HepG2 (cell line): ENCODE measurements around the gene RNF150. TPM values are rescaled to one million over a fixed set of nuclear protein-coding genes. Genes with fewer than 3 reads are reported as not detected.

Experiments
- ATAC-seq: fragments of 200-7000 bp; cut with Tn5 transposase; 3 replicates; pipeline ENCODE4 v1.9.1; 2020; ENCODE audit warnings: mild to moderate bottlenecking, moderate library complexity
- BruUV-seq: library from RNA; stranded (reverse); fragments of 400-500 nt; replicated peaks from 2 replicates; lab custom pipeline; 2021; lab: Mats Ljungman, UMichigan
- CTCF ChIA-PET: fragments of 300-600 bp; formaldehyde crosslinking; extraction: SDS; loops from one replicate; lab custom pipeline; 2021; ENCODE audit warnings: low total read pairs, inconsistent platforms, low intra/inter-chr PET ratio; lab: Yijun Ruan, JAX
- POLR2A ChIA-PET: fragments of 350-600 bp; sonication (Branson Sonifier 250); formaldehyde crosslinking; loops from one replicate; lab custom pipeline; 2020; ENCODE audit warnings: antibody characterized with exemption, inconsistent platforms; lab: Yijun Ruan, JAX
- DNase-seq: peaks from one replicate; pipeline ENCODE4 v3.0.0-alpha.2; 2015; ENCODE audit warnings: low spot score
- FAIRE-seq: peaks from 3 replicates; lab custom pipeline; 2011; peaks lifted over from hg19 to GRCh38; lab: Jason Lieb, UNC
- H2AFZ ChIP-seq: one replicate; pipeline ENCODE4 v1.6.1; 2011; ENCODE audit warnings: low read length, inconsistent platforms
- H3K27ac ChIP-seq: fragments of 300-600 bp; 3 replicates; pipeline ENCODE4 v1.8.0; 2011; ENCODE audit warnings: mixed run types, mild to moderate bottlenecking, mixed read lengths, low read length, inconsistent platforms; ENCODE audit not compliant: insufficient read depth; ENCODE audit errors: extremely low read length
- H3K27me3 ChIP-seq, 2 experiments: fragments of 200-600 bp in 1 of 2; 2 replicates in 1 of 2; 3 replicates in 1 of 2; pipeline versions ENCODE4 v1.6.0 to v1.8.0; 2011; ENCODE audit warnings: low read length in 2 of 2, mild to moderate bottlenecking in 2 of 2, moderate library complexity in 2 of 2, inconsistent platforms in 1 of 2; ENCODE audit not compliant: insufficient read depth in 2 of 2, control insufficient read depth in 1 of 2
- H3K36me3 ChIP-seq, 2 experiments: fragments of 200-600 bp in 1 of 2; replicated peaks in 1 of 2; 2 replicates in 1 of 2; 3 replicates in 1 of 2; pipeline versions ENCODE4 v1.5.1 to v1.8.0; 2011; ENCODE audit warnings: low read length in 2 of 2, inconsistent platforms in 1 of 2; ENCODE audit not compliant: insufficient read depth in 2 of 2, control insufficient read depth in 1 of 2
- H3K4me1 ChIP-seq: 2 replicates; pipeline ENCODE4 v1.5.1; 2012; ENCODE audit warnings: low read length, inconsistent platforms; ENCODE audit not compliant: insufficient read depth
- H3K4me2 ChIP-seq: 2 replicates; pipeline ENCODE4 v1.6.0; 2011; ENCODE audit warnings: low read depth, low read length, inconsistent platforms
- H3K4me3 ChIP-seq, 3 experiments: fragments of 200-600 bp in 1 of 3; sonication (generic), shearing (Covaris generic) in 1 of 3; replicated peaks in 1 of 3; 2 replicates each; pipeline ENCODE4 v1.5.1; 2011 to 2016; ENCODE audit warnings: low read length in 3 of 3, inconsistent platforms in 2 of 3, low read depth in 2 of 3, mild to moderate bottlenecking in 2 of 3, control low read depth in 1 of 3, mixed read lengths in 1 of 3; ENCODE audit not compliant: insufficient read depth in 1 of 3
- H3K79me2 ChIP-seq: one replicate; pipeline ENCODE4 v1.6.1; 2011; ENCODE audit warnings: low read length, inconsistent platforms; ENCODE audit not compliant: insufficient read depth
- H3K9ac ChIP-seq: 2 replicates; pipeline ENCODE4 v1.6.0; 2011; ENCODE audit warnings: mild to moderate bottlenecking, low read depth, low read length, inconsistent platforms; ENCODE audit not compliant: insufficient read depth
- H3K9me3 ChIP-seq: 2 replicates; pipeline ENCODE4 v1.5.1; 2012; ENCODE audit warnings: mild to moderate bottlenecking, low read length
- H4K20me1 ChIP-seq: 2 replicates; pipeline ENCODE4 v1.6.0; 2011; ENCODE audit warnings: inconsistent platforms, mild to moderate bottlenecking, low read length, moderate library complexity; ENCODE audit not compliant: insufficient read depth
- ATF1 ChIP-seq: IDR thresholded peaks from 2 replicates; pipeline ENCODE4 v1.6.1; 2016; ENCODE audit warnings: mild to moderate bottlenecking, control low read depth
- HNRNPH1 ChIP-seq: fragments of 200-400 bp; formaldehyde crosslinking; optimal IDR thresholded peaks from 2 replicates; pipeline ENCODE3; 2017; ENCODE audit warnings: mild to moderate bottlenecking, low read depth, low read length
- KDM5A ChIP-seq: fragments of 200-600 bp; sonication (generic); IDR thresholded peaks from 2 replicates; pipeline ENCODE4 v1.7.0; 2018; ENCODE audit warnings: antibody characterized with exemption, mild to moderate bottlenecking, low read length, borderline replicate concordance
- SPEN ChIP-seq: sonication (generic); formaldehyde crosslinking; IDR thresholded peaks from 2 replicates; pipeline ENCODE4 v1.5.1; 2020; ENCODE audit warnings: low read depth, mild to moderate bottlenecking, missing genetic modification reagents
- STAG1 ChIP-seq: sonication (generic); formaldehyde crosslinking; IDR thresholded peaks from 2 replicates; pipeline ENCODE4 v1.4.0; 2020; ENCODE audit warnings: missing genetic modification reagents
- ZBTB21 ChIP-seq: sonication (generic); formaldehyde crosslinking; IDR thresholded peaks from 2 replicates; pipeline ENCODE4 v1.4.0; 2020; ENCODE audit warnings: missing genetic modification reagents
- ZBTB8A ChIP-seq: sonication (generic); formaldehyde crosslinking; IDR thresholded peaks from 2 replicates; pipeline ENCODE4 v1.4.0; 2020; ENCODE audit warnings: mild to moderate bottlenecking, low read depth, missing genetic modification reagents, borderline replicate concordance
- ZNF136 ChIP-seq: sonication (generic); formaldehyde crosslinking; IDR thresholded peaks from 2 replicates; pipeline ENCODE4 v1.8.1; 2022; ENCODE audit warnings: low read depth, mild to moderate bottlenecking, moderate library complexity, missing genetic modification reagents
- WGBS: methylation state at CpG from one replicate; pipeline ENCODE4 v1.1.6; 2017; ENCODE audit warnings: low lambda C conversion rate; 5-methylcytosine and 5-hydroxymethylcytosine counted together
- in situ Hi-C: cut with HindIII; loops from 2 replicates; pipeline ENCODE4 v1.10.0; 2017; ENCODE audit warnings: low pct_unique_long_range_greater_than_20kb; ENCODE audit not compliant: extremely low pct_ligation_motif_present
- intact Hi-C: fragments of 100-400 bp; cut with micrococcal nuclease; formaldehyde crosslinking; loops from one replicate; pipeline ENCODE4 v1.10.0; 2022; ENCODE audit not compliant: unreplicated experiment
- polyA plus RNA-seq, 8 experiments: library from polyadenylated mRNA; depleted of rRNA in 3 of 8; stranded (reverse) in 7 of 8; unstranded in 1 of 8; fragments of >200 nt; fragmentation: Illumina TruSeq in 4 of 8; extraction: Trizol in 4 of 8; gene quantifications; 2 replicates each; pipeline versions ENCODE4 v1.2.1 to v1.2.3, GENCODE V29; 2011 to 2016; ENCODE audit warnings: low read depth in 4 of 8, missing spikeins in 1 of 8, mixed read lengths in 1 of 8; ENCODE audit not compliant: insufficient read depth in 1 of 8
- total RNA-seq, 5 experiments: library from RNA; depleted of rRNA; stranded (reverse); fragments of >200 nt; fragmentation: Illumina TruSeq; extraction: Trizol; gene quantifications; 2 replicates each; pipeline ENCODE4 v1.2.3, GENCODE V29; 2016; ENCODE audit warnings: low read depth in 1 of 5
- TF ChIP-seq, protein P1 (sequence below): sonication (generic); formaldehyde crosslinking; IDR thresholded peaks from 2 replicates; pipeline ENCODE4 v1.5.0; 2020; ENCODE audit warnings: mild to moderate bottlenecking, missing genetic modification reagents
- TF ChIP-seq, protein P2 (sequence below): sonication (generic); formaldehyde crosslinking; IDR thresholded peaks from 2 replicates; pipeline ENCODE4 v1.4.0; 2020; ENCODE audit warnings: missing genetic modification reagents, borderline replicate concordance
- TF ChIP-seq, protein P3 (sequence below): sonication (generic); formaldehyde crosslinking; IDR thresholded peaks from 2 replicates; pipeline ENCODE4 v1.4.0; 2020; ENCODE audit warnings: missing genetic modification reagents
- TF ChIP-seq, protein P4 (sequence below): sonication (generic); formaldehyde crosslinking; IDR thresholded peaks from 2 replicates; pipeline ENCODE4 v1.4.0; 2020; ENCODE audit warnings: mild to moderate bottlenecking, missing genetic modification reagents, borderline replicate concordance

RNF150 gene
- total and polyA plus RNA-seq, 2 of the 13 experiments (the other 11 are each of a cell fraction or from before 2014, with no cell fraction given) = 0.02 to 0.03 TPM

DNA sequence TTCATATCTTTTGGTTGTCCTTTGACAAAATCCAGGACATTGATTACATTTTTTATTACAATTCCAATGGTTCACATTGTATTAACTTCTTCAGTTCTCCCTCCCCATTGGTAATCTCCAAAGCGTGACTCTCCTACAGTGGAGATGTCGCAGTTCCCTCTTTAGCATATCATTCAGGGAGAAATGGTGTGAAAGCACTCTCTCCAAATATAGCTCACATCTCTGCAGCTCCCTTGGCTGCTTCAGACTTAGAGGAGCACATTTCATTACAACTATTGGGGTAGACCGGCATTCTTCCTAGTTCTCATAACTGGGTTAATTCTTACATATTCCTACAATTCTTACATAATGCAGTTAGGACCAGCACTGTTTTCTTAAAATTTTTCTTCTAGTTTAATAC, 25.3 kb downstream of the RNF150 start:
- intact Hi-C loops = no loop called here
- TF ChIP-seq ZBTB21 = no peak
- no peak for TF ChIP-seq ZNF136 (CRISPR knock-in tag)
- TF ChIP-seq, protein P1, sequence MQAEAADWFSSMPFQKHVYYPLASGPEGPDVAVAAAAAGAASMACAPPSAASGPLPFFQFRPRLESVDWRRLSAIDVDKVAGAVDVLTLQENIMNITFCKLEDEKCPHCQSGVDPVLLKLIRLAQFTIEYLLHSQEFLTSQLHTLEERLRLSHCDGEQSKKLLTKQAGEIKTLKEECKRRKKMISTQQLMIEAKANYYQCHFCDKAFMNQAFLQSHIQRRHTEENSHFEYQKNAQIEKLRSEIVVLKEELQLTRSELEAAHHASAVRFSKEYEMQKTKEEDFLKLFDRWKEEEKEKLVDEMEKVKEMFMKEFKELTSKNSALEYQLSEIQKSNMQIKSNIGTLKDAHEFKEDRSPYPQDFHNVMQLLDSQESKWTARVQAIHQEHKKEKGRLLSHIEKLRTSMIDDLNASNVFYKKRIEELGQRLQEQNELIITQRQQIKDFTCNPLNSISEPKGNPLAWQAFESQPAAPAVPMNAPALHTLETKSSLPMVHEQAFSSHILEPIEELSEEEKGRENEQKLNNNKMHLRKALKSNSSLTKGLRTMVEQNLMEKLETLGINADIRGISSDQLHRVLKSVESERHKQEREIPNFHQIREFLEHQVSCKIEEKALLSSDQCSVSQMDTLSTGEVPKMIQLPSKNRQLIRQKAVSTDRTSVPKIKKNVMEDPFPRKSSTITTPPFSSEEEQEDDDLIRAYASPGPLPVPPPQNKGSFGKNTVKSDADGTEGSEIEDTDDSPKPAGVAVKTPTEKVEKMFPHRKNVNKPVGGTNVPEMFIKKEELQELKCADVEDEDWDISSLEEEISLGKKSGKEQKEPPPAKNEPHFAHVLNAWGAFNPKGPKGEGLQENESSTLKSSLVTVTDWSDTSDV = no peak
- no peak for TF ChIP-seq STAG1 (CRISPR knock-in tag)
- TF ChIP-seq KDM5A = no peak
- TF ChIP-seq, protein P2, sequence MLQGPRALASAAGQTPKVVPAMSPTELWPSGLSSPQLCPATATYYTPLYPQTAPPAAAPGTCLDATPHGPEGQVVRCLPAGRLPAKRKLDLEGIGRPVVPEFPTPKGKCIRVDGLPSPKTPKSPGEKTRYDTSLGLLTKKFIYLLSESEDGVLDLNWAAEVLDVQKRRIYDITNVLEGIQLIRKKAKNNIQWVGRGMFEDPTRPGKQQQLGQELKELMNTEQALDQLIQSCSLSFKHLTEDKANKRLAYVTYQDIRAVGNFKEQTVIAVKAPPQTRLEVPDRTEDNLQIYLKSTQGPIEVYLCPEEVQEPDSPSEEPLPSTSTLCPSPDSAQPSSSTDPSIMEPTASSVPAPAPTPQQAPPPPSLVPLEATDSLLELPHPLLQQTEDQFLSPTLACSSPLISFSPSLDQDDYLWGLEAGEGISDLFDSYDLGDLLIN = no peak
- TF ChIP-seq, protein P3, sequence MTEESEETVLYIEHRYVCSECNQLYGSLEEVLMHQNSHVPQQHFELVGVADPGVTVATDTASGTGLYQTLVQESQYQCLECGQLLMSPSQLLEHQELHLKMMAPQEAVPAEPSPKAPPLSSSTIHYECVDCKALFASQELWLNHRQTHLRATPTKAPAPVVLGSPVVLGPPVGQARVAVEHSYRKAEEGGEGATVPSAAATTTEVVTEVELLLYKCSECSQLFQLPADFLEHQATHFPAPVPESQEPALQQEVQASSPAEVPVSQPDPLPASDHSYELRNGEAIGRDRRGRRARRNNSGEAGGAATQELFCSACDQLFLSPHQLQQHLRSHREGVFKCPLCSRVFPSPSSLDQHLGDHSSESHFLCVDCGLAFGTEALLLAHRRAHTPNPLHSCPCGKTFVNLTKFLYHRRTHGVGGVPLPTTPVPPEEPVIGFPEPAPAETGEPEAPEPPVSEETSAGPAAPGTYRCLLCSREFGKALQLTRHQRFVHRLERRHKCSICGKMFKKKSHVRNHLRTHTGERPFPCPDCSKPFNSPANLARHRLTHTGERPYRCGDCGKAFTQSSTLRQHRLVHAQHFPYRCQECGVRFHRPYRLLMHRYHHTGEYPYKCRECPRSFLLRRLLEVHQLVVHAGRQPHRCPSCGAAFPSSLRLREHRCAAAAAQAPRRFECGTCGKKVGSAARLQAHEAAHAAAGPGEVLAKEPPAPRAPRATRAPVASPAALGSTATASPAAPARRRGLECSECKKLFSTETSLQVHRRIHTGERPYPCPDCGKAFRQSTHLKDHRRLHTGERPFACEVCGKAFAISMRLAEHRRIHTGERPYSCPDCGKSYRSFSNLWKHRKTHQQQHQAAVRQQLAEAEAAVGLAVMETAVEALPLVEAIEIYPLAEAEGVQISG (CRISPR knock-in tag) = no peak
- TF ChIP-seq, protein P4, sequence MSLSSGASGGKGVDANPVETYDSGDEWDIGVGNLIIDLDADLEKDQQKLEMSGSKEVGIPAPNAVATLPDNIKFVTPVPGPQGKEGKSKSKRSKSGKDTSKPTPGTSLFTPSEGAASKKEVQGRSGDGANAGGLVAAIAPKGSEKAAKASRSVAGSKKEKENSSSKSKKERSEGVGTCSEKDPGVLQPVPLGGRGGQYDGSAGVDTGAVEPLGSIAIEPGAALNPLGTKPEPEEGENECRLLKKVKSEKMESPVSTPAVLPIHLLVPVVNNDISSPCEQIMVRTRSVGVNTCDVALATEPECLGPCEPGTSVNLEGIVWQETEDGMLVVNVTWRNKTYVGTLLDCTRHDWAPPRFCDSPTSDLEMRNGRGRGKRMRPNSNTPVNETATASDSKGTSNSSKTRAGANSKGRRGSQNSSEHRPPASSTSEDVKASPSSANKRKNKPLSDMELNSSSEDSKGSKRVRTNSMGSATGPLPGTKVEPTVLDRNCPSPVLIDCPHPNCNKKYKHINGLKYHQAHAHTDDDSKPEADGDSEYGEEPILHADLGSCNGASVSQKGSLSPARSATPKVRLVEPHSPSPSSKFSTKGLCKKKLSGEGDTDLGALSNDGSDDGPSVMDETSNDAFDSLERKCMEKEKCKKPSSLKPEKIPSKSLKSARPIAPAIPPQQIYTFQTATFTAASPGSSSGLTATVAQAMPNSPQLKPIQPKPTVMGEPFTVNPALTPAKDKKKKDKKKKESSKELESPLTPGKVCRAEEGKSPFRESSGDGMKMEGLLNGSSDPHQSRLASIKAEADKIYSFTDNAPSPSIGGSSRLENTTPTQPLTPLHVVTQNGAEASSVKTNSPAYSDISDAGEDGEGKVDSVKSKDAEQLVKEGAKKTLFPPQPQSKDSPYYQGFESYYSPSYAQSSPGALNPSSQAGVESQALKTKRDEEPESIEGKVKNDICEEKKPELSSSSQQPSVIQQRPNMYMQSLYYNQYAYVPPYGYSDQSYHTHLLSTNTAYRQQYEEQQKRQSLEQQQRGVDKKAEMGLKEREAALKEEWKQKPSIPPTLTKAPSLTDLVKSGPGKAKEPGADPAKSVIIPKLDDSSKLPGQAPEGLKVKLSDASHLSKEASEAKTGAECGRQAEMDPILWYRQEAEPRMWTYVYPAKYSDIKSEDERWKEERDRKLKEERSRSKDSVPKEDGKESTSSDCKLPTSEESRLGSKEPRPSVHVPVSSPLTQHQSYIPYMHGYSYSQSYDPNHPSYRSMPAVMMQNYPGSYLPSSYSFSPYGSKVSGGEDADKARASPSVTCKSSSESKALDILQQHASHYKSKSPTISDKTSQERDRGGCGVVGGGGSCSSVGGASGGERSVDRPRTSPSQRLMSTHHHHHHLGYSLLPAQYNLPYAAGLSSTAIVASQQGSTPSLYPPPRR (CRISPR knock-in tag) = no peak
- TF ChIP-seq HNRNPH1 = no peak
- TF ChIP-seq SPEN (CRISPR knock-in tag) = no peak
- no peak for TF ChIP-seq ATF1
- no peak for TF ChIP-seq ZBTB8A

More for the DNA sequence above, 25.3 kb downstream of the RNF150 start:
- BruUV-seq = no TSS peak
- DNase-seq (no peak), ATAC-seq (no peak), FAIRE-seq (no peak)
- CTCF ChIA-PET = no interaction called here
- WGBS = 17% methylated on average over 3 of the region's 3 CpGs
- Histone ChIP-seq H2AFZ (no peak overlapping the region), H3K79me2 (no peaks in the 10 kb centered on the region), H3K4me3 (no peak overlapping the region), H3K4me2 (no peak overlapping the region), H3K9ac (no peak overlapping the region), H3K27me3 (no peaks in the 10 kb centered on the region), H3K36me3 (no peaks in the 10 kb centered on the region), H3K9me3 (no peaks in the 10 kb centered on the region), H4K20me1 (no peaks in the 10 kb centered on the region), H3K4me1 (no peaks in the 10 kb centered on the region), H3K27ac (no peak overlapping the region)
- POLR2A ChIA-PET = no interaction called here
- in situ Hi-C loops = no loop called here
